Stimulated activated CD8-positive, alpha-beta memory T cell treated with anti-CD3 and anti-CD28 coated beads, Interleukin-4, amount 100 ng/mL, for 1 hour (primary cell): Measurements from ENCODE around the gene MEG3.

Experiments used
- DNase-seq, 2 donors: peaks; one replicate each; pipeline ENCODE4 v3.0.0-alpha.2; 2020; ENCODE audit warnings: low read depth in 2 of 2, low spot score in 1 of 2

The MEG3 gene

DNA sequence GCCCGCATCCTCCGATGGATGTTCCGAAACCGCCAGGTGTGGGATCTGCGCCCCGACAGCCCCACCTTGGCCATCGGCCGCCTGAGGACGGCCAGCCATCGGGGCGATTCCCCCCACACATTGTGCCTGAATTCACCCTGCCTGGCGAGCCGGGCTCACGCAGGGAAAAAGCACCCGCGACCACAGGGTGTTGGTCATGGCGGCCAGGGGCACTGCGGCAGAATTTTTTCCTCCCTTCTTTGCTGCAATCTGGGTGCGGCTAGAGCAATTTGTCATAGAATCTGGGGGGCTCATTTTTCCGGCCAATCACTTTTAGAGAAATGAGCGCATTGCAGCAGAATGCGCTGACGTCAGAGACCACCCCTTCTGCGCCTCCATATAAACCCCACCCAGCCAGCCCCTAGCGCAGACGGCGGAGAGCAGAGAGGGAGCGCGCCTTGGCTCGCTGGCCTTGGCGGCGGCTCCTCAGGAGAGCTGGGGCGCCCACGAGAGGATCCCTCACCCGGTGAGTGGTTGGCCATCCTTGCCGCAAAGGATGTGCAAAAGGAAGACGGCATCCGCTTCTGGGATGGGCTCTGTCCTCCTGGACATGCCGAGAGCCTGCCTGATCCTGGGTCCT lies at the start of gene MEG3:
Gene MEG3 (plus strand): TSS at position 406 of the 619 bp plus-strand sequence.
- DNase-seq, result no peak

DNA sequence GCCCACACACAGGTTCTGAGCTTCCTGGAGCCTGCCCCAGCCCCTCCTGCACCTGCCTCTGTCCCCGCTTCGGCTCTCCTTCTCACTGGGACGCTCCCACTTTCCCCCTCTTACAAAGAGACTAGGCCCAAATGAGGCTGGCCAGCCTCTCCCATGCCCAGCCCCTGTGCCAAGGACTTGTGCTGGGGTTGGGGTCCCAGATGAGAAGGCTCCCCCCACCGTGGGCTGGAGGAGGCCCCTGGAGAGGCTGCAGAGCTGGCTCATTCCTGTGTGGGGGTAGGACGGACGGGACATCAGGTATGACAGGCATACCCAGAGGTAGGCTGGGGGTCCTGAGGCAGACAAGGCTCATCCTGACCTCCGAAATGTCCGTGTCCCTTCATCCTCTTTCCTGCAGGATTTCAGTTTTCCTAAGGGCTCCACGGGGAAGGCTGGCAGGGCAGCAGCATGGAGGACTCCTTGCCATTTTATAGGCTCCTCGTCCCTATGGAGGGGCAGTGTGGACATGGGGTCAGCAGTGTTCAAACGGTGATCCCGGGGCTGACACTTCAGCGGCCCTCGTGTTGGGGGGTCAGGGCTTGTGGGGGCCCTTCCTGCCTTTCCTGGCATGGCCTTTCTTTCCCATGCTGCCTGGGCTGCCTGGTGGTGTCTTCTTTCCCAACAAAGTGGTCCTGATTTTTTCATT lies 49.1 kb upstream of the MEG3 start:
- DNase-seq, result no peak

GRCh38 chr14:100777366-100777817 lies 48.5 kb upstream of the MEG3 start:
- no peak for DNase-seq

DNA sequence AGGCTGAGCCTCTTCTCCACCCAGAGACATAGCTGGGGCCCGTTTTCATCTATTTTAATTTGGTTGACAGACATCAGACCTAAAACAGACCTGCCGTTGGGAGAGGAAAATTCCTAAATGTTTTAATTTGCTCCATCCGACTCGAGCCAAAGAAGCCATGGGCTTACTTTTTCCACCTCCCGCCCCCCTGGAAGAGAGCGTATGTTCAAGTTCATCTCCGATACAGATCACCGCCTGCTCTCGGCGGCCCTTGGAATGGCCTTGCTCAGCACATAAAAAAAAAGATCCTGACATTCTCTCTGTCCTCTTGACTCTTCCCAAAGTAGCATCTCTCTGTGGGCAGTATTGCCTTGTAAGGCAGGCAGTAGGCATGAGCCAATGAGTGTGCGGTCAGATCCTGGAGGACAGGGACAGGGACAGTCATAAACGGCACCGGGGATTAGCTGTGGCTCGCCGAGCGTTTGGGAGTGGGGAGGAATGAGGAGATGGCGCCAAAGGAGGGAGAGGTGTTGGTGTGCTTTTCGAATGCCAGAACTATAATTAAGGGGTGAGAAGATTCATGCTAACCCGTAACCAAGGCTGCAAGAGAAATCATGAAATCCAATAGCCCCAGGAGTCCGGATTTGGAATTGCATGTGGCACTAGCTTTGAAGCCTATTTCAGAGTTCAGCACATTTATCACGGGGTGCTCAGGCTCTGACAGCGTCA lies 47.9 kb upstream of the MEG3 start:
- no peak for DNase-seq

DNA sequence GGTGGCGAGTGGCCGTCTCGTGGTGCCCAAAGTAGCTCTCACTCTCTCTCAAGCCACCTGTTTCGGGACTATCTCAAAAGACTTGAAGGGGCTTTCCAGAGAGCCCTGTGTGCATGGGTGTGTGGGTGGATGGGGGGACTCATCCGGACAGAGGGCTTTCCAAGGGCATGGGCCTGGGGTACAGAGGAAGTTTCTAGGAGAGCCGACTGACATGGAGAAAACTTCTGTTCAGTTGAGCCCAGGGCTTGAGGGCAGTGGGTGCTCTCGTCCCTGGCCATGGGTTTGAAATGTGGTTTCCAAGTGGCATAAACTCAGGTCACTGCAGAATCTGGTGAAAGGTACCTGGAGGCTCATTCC lies 47.4 kb upstream of the MEG3 start:
- DNase-seq, result no peak

- no peak for DNase-seq
These were observed 46.8 kb upstream of the MEG3 start for GRCh38 chr14:100778951-100779690.

DNA sequence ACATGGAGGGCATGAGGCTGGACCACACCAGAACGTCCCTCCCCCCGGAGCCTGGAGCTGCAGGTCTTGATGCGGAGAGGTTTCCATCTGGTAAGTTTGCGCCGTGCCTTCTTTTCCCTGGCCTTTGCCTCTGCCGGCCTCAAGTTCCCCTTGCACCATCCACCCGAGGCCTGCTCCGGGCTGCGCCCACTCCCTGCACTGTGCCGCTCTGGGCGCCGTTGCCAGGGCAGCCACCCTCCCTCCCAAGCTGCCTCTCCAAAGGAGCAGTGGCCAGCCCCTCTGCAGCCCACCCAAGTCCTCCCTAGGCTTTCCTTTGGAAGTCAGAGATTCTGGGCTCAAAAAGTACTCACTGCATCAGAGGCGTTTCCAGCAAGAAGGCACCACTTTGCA lies 46.2 kb upstream of the MEG3 start:
- DNase-seq, result no peak

GRCh38 chr14:100780246-100780645 lies 45.7 kb upstream of the MEG3 start:
- DNase-seq, result no peak

- DNase-seq, result no peak
These were observed 45.1 kb upstream of the MEG3 start for GRCh38 chr14:100780646-100781355.

DNA sequence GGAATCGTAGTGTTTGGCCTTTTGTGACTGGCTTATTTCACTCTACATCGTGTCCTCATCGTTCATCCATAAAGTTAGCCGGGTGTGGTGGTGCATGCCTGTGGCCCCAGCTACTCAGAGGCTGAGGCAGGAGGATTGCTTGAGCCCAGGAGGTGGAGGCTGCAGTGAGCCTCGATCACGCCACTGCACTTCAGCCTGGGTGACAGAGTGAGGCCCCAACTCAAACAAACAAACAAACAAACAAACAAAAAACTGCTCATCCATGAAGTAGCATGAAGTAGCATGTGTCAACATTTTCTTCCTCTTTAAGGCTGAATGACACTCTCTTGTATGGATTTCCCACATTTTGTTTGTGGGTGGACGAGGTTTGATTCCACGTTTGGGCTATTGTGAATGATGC lies 44.0 kb upstream of the MEG3 start:
- DNase-seq, result no peak

DNA sequence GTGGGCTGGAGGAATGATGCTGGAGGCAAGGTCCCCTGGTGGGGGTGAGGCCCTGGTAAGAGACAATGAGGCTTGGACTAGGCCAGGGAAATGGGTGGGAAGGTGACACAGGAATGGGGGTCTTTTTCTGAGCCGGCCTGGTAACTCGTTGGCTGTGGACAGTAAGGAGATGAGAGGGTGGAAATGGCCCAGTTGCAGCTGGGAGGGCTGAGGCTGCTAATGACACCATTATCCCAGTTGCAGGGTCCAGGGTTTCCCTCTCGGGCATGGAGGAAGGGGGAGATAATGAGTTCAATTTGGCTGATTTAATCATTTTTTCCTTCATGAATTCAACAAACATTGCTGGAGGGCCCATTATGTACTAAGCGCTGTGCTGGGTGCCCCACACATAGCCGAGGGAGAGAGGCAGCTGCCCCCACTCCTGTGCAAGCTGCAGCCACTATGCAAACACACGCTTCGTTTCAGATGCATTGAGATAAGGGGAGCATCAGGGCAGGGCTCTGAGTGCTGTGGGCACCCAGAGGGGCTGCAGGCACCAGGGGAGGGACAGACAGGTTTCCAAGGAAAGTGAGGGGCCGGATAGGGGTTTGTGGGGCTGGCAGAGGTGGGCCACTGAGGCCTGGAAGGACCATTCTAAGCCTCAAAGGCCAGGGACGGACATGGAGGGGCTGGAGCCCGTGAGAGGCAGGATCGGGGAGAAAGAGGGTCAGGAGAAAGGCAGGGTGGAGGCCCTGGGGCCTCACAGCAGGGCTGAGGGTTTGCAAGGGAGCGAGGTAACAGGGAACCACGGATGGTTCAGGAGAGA lies 43.2 kb upstream of the MEG3 start:
- no peak for DNase-seq

GRCh38 chr14:100783630-100784370 lies 42.1 kb upstream of the MEG3 start:
- no peak for DNase-seq

DNA sequence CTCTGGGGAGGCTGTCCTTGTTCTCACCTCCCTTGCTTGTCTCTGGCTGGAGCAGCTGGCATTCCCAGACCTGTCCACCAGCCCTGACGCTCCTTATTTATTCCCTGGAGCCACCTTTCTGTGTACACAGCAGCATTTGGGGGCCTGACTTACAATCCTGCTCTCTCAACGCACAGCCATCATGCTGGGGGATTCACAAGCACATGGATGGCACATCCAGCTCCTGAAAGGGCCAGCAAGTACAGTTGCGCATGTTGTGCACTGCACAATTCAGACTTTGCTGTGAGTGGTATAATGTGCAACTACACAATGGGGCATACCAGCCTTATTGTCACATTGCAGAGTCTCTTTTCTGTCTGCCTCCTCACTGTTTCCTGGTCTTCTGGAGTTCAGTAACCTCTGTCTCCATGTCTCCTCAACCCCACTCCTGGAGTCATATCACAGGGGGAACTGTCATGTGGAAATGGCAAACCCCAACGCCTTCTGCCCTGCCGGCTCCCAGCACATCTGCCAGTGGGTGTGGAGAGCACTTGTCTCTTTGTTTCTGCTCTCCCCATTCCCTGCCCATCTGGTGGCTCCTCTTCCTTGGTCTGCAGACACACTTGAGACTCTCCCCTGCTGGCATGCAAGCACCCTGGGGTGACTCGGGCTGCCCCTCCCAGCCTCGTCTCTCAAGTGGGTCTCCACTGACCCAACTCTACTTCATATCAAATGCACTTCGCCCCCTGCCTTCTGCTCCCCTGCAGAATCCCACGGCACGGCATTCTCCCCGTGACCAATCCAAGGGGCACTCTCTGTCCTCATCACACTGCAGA lies 41.2 kb upstream of the MEG3 start:
- no peak for DNase-seq

DNA sequence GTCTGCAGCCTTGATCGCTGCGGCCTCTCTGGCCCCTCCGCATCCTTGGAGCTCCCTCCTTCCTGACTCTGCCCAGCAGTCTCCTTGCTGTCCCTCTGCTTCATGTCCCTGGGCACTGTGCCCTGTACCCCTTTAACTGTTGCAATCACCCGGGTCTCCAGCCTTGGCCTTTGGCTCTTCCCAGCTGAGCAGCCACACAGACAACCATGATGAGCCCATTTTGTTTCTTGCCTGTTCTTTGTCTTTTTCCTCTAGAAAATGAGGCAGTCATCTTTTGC lies 40.6 kb upstream of the MEG3 start:
- no peak for DNase-seq

- DNase-seq, result no peak
These were observed 40.3 kb upstream of the MEG3 start for GRCh38 chr14:100785626-100786025.

GRCh38 chr14:100786131-100786530 lies 39.8 kb upstream of the MEG3 start:
- DNase-seq, result no peak

- no peak for DNase-seq
These were observed 39.2 kb upstream of the MEG3 start for GRCh38 chr14:100786576-100787219.

- DNase-seq, result no peak
These were observed 38.3 kb upstream of the MEG3 start for GRCh38 chr14:100787659-100788058.

- DNase-seq, result no peak
These were observed 37.4 kb upstream of the MEG3 start for GRCh38 chr14:100788517-100788916.
